NCI-H2227 (cell line): ENCODE measurements around the gene PSME2.
A peak's percentile ranks its signal among the peaks of the same experiment; 100 is the strongest.

Experiments
- DNase-seq: peaks from one replicate; lab custom pipeline; 2025; ENCODE audit not compliant: unreplicated experiment; lab: John Stamatoyannopoulos, UW

The PSME2 gene

DNA sequence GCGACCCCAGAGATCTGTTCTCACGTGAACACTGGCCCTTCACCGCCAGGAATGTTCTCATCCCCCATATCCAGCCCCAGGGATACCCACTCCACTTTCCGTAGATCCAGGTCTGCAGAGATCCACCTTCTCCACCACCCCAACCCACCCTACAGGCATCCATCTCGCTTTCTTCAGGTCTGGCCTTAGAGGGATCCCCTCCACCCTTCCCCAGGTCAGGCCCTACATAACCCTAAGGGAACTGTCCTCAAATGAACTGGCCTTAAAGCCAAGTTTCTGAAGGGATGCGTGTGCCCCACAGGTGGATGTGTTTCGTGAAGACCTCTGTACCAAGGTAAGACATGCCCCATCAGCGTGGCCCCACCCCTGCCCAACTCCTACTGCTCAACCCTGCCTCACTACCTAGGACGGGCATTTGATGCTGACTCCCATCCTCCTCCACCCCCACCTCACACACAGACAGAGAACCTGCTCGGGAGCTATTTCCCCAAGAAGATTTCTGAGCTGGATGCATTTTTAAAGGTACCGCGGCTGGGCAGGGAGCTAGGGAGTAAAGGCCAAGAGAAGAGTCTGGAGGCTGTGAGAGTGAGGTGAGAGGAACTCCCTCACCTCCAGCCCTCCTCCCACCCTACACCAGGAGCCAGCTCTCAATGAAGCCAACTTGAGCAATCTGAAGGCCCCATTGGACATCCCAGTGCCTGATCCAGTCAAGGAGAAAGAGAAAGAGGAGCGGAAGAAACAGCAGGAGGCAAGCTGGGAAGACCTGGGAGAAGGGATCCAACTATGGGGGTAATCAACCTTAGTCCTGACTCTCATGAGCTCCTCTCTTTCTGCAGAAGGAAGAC, 9.5 kb downstream of the PSME2 start:
- DNase-seq, result no peak

DNA sequence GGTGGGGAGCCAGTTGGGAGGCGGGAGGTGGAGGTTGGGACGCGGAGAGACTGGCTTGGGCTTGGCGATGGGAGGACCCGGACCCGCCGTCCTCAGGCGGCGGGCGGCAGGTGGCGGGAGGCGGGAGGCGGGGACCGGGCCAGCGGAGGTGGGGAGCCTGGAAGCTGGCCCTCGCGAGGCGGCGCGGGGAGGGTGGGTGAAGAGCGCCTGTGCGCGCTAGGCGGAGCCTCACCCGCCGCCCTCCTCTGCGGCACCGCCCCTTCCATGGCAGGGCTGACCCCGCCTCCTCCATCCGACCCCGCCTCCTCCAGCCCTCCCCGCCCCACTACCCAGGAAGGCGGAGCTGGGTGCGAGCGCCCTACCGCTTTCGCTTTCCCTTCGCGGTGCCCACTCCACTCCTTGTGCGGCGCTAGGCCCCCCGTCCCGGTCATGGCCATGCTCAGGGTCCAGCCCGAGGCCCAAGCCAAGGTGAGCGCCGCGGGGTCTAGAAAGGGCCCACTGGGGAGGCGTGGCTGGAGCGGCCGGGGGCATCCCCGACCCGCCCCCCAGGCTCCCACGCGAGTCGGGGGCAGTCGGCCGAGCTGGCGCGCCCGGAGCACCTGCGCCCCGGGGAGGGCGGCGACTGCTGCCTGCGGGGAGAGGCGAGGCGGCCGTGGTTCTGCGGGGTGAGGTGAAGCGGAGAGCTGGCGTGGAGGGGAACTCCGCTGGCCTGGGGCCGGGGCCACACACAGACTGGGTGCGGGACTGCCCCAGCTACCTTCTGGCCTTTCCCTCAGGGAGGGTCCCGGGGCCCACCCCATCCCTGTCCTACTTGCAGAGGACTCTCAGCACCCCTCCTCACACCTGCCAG, 10.4 kb downstream of the PSME2 start, which contains the start of gene PSME1:
Gene PSME1, plus strand, starts transcription at position 361 of the 850 bp plus-strand sequence. Its CDS starts 69 bp downstream, at position 430.
- DNase-seq, result peak; percentile 94

DNA sequence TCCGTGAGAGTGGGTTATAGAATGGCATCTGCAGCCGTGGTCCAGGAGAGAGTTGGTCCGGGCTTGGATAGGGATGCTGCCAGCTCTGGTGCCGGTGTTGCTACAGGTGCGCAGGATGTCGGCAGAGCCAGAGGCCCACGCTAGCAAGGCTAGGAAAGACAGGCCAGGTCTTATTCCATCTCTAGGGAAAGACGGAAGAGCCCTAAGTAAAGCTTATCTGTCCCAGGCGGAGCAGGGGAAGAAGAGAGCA, 10.9 kb downstream of the PSME2 start:
- no peak for DNase-seq

DNA sequence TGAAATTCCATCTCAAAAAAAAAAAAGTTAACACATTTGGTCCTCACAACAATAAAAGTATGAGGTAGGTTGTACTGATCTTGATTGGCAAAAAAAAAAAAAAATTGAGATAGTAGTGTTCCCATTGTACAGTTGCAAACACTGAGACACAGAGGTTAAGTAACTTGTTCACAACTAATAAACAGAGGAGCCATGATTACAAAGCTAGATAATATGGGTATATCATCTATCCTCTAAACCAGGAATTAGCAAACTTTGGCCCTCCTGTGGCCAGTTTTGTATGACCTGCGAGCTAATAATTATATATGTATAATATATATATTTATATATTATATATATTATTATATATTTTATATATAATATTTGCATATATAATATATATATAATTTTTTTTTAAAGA, 12.7 kb downstream of the PSME2 start:
- no peak for DNase-seq

DNA sequence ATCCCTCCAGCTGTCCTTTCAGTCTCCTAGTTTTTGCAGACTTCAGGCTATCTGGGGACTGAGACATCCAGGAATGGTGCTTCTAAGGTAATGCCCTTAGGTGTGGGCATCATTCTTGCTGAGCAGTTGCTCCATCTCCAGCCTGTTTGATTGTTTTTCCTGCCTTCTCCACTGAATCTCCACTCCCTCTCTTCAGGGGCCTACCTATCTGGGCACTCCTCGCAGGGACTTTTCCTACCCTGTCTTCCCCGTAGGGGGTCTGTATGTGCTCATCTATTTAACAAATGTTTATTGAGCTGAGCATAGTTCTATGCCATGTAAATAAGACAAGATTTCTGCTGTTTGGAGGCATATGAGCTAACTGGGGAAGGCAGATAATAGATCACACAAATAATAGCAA, 13.4 kb downstream of the PSME2 start:
- DNase-seq, result no peak

DNA sequence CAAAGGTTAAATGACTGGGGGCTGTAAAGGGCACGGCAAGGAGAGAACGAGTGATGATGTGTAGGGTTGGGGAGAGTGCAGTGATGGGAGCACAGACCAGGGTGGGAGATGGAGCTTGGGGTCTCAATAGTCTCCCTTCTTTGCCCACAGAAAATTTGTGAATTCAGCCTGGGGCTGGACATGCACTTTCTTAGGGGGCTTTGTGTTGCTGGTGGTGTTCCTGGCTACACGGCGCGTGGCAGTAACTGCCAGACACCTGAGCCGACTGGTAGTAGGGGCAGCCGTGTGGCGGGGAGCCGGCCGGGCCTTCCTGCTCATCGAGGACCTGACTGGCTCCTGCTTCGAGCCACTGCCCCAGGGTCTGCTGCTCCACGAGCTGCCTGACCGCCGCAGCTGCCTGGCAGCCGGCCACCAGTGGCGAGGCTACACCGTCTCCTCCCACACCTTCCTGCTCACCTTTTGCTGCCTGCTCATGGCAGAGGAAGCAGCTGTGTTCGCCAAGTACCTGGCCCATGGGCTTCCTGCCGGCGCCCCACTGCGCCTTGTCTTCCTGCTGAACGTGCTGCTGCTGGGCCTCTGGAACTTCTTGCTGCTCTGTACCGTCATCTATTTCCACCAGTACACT, 14.2 kb downstream of the PSME2 start:
- DNase-seq, result no peak

DNA sequence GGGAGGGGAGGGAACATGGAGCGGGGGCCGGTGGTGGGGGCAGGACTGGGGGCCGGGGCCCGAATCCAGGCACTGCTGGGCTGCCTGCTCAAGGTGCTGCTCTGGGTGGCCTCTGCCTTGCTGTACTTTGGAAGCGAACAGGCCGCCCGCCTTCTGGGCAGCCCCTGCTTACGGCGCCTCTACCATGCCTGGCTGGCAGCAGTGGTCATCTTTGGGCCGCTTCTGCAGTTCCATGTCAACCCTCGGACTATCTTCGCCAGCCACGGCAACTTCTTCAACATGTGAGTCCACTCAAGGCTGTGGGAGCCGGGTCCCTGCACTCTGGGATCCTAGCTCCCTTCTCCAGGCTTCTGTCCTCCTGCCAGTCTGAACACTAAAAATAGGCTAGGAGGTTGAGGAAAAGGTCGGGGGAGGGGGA, 14.9 kb downstream of the PSME2 start:
- no peak for DNase-seq

DNA sequence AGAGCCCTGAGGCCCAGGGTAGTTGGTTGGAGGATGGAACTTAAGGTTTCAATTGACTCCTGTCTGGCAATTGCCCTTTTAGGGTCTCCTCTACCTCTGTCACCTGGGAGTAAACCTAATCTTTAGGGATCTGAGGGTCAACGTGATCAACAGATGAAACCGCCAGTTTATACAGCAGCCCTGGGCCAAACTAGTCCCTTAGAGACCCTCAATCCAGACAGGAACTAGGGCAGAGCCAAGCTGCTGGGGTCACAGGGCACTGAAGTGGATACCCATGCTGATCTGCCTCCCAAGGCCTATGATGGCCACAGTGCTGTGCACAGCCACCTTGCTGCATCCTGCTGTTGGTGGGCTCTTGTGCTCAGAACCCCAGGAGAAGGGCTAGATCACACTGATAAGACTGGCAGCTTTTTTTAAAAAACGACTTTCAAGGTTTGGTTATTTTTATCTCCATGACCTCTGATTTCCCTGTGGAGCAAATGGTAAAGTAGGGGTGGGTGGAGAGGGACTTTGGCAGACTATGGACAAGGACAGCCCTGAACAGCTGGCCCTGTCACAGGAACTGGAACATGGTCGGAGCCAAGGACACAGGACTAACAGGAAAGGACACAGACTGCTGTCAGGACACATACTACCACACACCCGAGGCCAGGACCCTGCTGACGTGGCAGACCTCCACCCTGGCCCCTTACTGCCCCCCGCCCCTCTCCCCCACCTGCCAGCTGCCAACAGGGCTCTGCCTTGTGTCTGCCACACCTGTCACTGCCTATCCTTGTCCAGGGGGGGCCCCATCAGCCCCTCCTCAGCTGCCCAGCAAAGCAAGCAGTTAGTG, 15.5 kb downstream of the PSME2 start:
- DNase-seq, result no peak

DNA sequence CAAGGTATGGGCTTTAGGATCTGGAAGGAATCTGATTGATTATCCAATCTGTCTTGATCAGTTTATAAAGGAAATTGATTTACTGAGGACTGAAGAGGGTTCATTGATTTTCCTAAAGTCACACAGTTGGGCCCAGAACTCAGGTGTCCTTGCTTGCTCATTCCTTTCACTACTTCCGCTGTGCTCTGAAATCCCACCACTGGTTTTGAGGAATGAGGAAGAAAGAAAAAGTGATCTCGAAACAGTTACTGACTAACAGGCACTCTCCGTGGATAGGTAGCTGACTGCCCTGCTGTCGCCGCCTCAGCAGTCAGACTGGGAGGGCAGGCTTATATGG, 16.1 kb downstream of the PSME2 start, which contains the start of gene FITM1:
Gene FITM1, plus strand, starts transcription at position 280 of the 337 bp plus-strand sequence. CDS start 905 bp downstream, outside the sequence.
- DNase-seq, result no peak

DNA sequence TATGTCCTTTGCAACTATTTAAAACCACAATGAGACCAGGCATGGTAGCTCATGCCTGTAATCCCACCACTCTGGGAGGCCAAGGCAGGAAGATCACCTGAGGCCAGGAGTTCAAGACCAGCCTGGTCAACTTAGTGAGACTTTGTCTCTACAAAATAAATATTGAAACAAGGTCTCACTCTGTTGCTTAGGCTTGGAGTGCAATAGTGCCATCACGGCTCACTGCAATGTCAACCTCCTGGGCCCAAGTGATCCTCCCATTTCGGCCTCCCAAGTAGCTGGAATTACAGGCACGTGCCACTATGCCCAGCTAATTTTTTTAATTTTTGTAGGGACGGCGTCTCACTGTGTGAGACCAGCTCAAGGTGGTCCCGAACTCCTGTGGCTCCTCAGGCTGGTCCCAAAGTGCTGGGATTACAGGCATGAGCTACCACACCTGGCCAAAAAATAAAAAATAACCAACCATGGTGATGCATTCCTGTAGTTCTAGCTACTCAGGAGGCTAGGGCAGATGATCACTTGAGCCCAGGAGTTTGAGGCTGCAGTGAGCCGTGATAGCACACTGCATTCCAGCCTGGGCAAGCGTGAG, 16.9 kb downstream of the PSME2 start:
- no peak for DNase-seq

DNA sequence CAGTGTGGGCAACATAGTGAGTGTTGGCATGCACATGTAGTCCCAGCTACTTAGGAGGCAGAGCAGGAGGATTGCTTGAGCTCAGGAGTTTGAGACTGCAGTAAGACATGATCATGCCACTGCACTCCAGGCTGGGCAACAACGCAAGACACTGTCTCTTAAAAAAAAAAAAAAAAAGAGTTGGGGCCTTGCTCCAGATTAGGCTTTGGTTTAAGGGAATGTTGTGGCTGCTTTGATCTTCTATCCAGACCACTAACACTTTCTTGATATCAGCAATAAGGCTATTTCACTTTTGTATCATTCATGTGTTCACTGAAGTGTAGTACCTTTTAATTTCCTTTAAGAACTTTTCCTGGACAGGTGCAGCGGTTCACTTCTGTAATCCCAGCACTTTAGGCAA, 18.7 kb downstream of the PSME2 start:
- DNase-seq, result no peak

DNA sequence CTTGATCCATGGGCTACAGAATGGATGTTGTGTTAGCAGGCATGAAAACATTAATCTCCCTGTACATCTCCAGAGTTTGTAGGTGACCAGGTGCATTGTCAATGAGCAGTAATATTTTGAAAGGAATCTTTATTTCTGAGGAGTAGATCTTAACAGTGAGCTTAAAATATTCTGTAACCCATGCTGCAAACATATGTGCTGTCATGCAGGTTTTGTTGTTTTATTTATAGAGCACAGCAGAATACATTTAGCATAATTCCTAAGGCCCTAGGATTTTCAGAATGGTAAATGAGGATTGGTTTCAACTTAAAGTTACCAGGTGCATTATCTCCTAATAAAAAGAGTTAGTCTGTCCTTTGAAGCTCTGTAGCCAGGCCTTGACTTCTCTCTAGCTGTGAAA, 19.5 kb downstream of the PSME2 start:
- DNase-seq, result no peak

DNA sequence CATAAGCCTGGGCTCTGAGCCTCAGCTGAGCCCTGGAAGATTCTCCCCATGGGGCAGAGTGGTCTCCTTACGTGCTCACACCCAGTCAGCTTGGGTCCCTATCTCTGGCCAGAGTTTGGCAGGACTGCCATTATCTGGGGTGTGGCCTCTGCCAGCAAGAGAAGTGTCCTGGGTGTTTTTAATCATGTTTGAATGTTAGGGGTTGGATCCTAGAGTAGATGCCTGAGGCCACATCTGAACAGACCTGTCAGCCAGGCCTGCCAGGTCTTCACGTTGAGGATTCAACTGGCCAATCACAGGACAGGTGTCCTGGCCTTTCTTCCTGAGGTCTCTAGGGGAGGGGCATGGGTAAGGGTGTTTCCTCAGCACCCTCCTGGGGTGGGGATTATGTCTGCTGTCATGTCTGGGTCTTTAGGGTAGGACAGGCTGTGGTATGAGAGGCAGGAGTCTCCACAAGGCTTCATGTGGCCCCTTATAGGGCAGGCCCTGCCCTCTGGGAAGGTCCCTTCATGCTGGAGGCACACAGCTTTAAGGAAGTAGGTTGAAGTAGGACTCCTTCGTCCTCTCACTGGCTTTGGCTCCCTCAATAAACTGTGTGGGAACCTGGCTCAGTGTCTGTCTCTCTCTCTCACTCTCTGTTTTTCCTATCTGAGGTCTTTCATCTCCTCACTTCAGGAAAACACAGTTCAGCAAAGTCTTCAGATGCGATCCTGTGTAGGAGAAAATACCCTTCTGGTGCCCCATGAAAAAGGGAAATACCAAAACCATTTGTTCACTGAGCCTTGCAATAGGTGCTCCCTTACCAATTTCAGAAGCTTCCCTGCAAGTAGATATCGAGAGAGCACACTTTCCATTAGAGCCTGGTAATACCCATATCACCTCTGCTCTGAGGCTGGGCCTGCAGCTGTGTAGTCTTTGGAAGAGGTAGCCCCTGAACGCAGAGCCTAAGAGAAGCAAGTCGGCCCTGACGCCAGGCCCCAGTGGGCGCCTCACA, 22.7 kb downstream of the PSME2 start:
- no peak for DNase-seq

DNA sequence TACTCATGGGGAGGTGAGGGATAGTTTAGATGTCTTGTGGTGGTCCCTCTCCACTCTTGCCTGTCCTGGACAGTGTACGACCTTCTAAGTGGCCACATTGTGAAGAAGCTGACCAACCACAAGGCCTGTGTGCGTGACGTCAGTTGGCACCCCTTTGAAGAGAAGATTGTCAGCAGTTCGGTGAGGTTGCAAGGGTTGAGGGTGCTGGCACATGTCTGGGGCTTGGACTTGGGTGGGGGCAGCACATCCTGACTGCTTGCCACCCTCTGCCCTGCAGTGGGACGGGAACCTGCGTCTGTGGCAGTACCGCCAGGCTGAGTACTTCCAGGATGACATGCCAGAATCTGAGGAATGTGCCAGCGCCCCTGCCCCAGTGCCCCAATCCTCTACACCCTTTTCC, 23.5 kb downstream of the PSME2 start:
- no peak for DNase-seq

DNA sequence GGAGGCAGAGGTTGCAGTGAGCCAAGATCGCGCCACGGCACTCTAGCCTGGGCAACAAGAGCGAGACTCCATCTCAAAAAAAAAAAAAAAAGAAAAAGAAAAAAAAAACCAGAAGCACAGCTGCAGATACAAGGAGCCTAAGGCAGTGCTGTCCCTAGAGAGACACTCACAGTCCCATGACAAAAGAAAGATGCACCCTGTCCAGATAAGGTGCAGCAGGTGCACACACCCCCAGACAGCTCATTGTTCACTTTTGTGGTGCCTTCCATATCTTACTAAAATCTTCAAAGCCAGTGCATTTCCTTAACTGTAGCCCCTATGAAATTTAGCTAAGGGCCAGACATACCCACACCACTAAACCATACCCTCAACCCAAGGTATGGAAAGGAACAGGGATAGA, 24.0 kb downstream of the PSME2 start:
- DNase-seq, result no peak

DNA sequence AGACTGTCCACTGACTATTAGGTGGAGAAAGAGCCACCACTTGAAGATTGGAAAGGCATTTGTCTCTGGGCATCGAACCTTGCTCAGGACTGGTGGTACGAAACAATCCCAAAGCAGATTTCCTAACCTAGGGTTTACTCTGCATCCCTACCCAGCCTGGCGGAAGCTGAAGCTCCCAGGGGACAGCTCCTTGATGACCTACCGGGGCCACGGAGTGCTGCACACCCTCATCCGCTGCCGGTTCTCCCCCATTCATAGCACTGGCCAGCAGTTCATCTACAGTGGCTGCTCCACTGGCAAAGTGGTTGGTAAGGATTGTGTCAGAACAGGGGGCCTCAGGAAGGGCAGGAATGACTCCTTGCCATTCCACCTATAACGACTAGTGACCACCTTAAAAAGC, 25.2 kb downstream of the PSME2 start:
- no peak for DNase-seq

DNA sequence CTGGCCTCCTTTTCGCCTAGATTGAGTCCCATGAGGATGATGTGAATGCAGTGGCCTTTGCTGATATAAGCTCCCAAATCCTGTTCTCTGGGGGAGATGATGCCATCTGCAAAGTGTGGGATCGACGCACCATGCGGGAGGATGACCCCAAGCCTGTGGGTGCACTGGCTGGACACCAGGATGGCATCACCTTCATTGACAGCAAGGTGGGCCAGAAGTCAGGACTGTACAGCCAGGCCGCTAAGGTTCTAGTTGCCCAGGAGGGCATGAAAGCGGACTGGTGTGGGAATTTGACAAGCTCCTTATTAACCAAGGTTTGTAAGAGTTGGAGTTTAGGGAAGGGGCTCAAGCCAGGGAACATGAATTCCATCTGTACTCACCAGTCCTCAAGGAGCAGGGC, 26.7 kb downstream of the PSME2 start:
- DNase-seq, result no peak

DNA sequence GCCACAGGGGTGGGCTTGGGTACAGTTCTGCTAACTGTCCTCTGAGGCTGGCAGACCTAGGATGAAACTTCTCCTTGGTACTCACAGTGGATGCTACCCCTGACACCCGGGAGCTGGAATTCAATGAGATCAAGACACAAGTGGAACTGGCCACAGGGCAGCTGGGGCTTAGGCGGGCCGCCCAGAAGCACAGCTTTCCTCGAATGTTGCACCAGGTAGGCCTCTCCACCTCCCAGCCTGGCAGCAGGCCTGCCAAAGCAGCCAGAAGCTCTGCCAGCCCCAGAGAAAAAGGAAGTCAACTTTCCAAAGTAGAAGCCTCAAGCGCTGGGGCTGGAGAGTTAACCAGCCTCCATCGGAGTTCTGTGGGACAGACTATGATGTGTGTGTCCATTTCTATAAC, 29.2 kb downstream of the PSME2 start:
- DNase-seq, result no peak

DNA sequence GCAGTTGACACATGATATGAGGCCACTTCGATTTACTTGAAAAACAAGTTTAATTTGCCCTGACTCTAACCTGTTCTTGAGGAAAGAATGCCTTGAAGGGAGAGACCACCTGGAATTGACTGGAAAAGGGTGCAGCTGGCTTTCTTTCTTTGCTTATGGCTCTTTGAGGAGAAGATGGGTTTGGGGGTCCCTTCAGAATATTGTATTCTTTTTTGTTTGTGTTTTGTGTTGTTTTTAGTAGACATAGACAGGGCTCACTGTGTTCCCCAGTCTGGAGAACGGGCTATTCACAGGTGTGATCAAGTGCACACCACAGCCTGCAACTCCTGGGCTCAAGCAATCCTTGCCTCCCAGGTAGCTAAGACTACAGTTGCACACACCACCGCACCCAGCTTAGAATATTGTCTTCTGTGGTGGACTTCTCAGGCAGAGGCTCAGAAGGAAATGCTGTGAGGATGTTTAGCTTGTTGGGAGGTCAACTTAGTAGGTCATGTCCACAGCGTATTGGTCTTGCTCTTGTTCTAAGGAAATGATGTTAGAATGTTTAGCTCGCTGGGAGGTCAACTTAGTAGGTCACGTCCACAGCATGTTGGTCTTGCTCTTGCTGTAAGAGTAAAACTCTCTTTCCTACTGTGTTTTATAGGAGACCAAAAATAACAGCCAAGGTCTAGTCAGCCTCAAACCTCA, 30.1 kb downstream of the PSME2 start:
- DNase-seq, result no peak
